ENCODE measurements around the gene SLC1A4.

- no peak for TF ChIP-seq TAF1 (IDR thresholded peaks at IDR 0.05; ENCODE audit: borderline replicate concordance, insufficient read depth, low read length)
- no peak for TF ChIP-seq REST (IDR thresholded peaks at IDR 0.05; ENCODE audit: insufficient read depth in 1 of 2, low read depth in 2 of 2, low read length in 2 of 2)
- TF ChIP-seq POLR2AphosphoS5 (IDR thresholded peaks at IDR 0.05; ENCODE audit: low read depth, low read length) = no peak
- no peak for TF ChIP-seq SIN3A (IDR thresholded peaks at IDR 0.05; ENCODE audit: borderline replicate concordance, insufficient read depth, low read length)
Observed at GRCh38 chr2:64987956-64988419, 1.2 kb upstream of the SLC1A4 start.
